Loucy (cell line): ENCODE data around the gene ANK3.

Source experiments
- H2AFZ ChIP-seq: fragments of 200-600 bp; sonication (generic); 2 replicates; pipeline ENCODE4 v1.6.0; 2016; ENCODE audit warnings: antibody characterized with exemption, mild to moderate bottlenecking, low read length, moderate library complexity
- H3F3A ChIP-seq: fragments of 200-600 bp; 2 replicates; pipeline ENCODE4 v1.6.0; 2016; ENCODE audit warnings: antibody characterized with exemption, low read depth, mild to moderate bottlenecking
- H3K27me3 ChIP-seq: fragments of 200-600 bp; sonication (generic); 2 replicates; pipeline ENCODE4 v1.6.1; 2014; ENCODE audit warnings: low read length, mild to moderate bottlenecking; ENCODE audit not compliant: insufficient read depth, poor library complexity, severe bottlenecking
- H3K36me3 ChIP-seq: fragments of 200-600 bp; sonication (generic); 2 replicates; pipeline ENCODE4 v1.6.1; 2016; ENCODE audit warnings: low read length; ENCODE audit not compliant: insufficient read depth
- H3K4me1 ChIP-seq: fragments of 200-600 bp; sonication (generic); 2 replicates; pipeline ENCODE4 v1.5.1; 2014; ENCODE audit warnings: low read length, mild to moderate bottlenecking; ENCODE audit not compliant: insufficient read depth, poor library complexity, severe bottlenecking
- H3K4me2 ChIP-seq: fragments of 200-600 bp; sonication (generic); 2 replicates; pipeline ENCODE4 v1.6.0; 2014; ENCODE audit warnings: antibody characterized with exemption, low read length, low read depth, mild to moderate bottlenecking; ENCODE audit not compliant: poor library complexity, severe bottlenecking
- H3K4me3 ChIP-seq: fragments of 200-600 bp; sonication (generic); 2 replicates; pipeline ENCODE4 v1.5.1; 2014; ENCODE audit warnings: low read length, mild to moderate bottlenecking, mixed read lengths; ENCODE audit not compliant: poor library complexity, severe bottlenecking
- H3K79me2 ChIP-seq: fragments of 200-600 bp; sonication (generic); 2 replicates; pipeline ENCODE4 v1.6.1; 2014; ENCODE audit warnings: low read length; ENCODE audit not compliant: insufficient read depth
- H3K9ac ChIP-seq: fragments of 200-600 bp; sonication (generic); 2 replicates; pipeline ENCODE4 v1.6.0; 2014; ENCODE audit warnings: mild to moderate bottlenecking, low read depth, low read length, moderate library complexity; ENCODE audit not compliant: poor library complexity, severe bottlenecking
- H3K9me2 ChIP-seq: fragments of 200-600 bp; sonication (generic); replicated peaks from 2 replicates; pipeline ENCODE4 v1.6.1; 2016; ENCODE audit warnings: low read depth, low read length, mixed read lengths
- H3K9me3 ChIP-seq: fragments of 200-600 bp; sonication (generic); 2 replicates; pipeline ENCODE4 v1.6.1; 2014; ENCODE audit warnings: mild to moderate bottlenecking, antibody characterized with exemption, low read length, low read depth; ENCODE audit not compliant: insufficient read depth
- H4K20me1 ChIP-seq: fragments of 200-600 bp; sonication (generic); 2 replicates; pipeline ENCODE4 v1.6.0; 2014; ENCODE audit warnings: antibody characterized with exemption, low read length, mild to moderate bottlenecking; ENCODE audit not compliant: insufficient read depth, poor library complexity, severe bottlenecking
- EZH2phosphoT487 ChIP-seq: fragments of 200-600 bp; IDR thresholded peaks from 2 replicates; pipeline ENCODE4 v1.6.1; 2018; ENCODE audit warnings: antibody characterized with exemption, mild to moderate bottlenecking, moderate library complexity, borderline replicate concordance
- TF ChIP-seq, protein P1 (sequence below): fragments of 200-600 bp; sonication (generic); conservative IDR thresholded peaks from 2 replicates; pipeline ENCODE4 v1.5.1; 2014; ENCODE audit warnings: mild to moderate bottlenecking, antibody characterized with exemption, low read length

Gene ANK3

DNA sequence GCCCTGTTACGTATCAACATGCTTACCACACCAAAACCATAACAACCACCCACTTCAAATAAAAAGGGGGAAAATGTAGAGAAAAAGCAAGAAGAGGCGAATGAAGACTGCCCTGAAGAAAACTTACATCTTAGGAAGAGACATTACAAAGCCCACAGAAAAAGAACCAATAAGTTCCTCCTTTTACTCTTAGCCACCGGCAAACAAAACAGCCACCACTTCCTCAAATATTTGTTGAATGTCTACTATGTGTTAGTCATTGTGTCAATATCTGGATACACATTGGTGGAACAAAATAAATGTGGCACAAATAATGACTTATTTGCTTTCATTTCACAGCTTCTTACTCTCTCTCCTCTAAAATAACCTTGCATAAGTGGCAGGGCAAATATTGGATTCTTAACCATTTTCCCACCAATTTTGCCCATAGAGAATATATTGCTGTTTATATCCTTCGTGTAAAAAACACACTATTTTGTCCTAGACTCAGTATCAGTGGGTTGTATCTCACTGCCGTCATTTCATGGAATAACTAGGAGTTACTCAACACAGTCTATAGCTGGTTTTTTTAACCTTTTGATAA is 106.8 kb downstream of the ANK3 start:
- H3K36me3 ChIP-seq = no peaks in the 10 kb centered on the region
- no peaks in the 10 kb centered on the region for H3K9me3 ChIP-seq
- H3K9me2 ChIP-seq = no peaks in the 10 kb centered on the region
- H3K79me2 ChIP-seq = no peaks in the 10 kb centered on the region
- no peaks in the 10 kb centered on the region for H4K20me1 ChIP-seq
- no peak for TF ChIP-seq EZH2phosphoT487
- TF ChIP-seq, protein P1, sequence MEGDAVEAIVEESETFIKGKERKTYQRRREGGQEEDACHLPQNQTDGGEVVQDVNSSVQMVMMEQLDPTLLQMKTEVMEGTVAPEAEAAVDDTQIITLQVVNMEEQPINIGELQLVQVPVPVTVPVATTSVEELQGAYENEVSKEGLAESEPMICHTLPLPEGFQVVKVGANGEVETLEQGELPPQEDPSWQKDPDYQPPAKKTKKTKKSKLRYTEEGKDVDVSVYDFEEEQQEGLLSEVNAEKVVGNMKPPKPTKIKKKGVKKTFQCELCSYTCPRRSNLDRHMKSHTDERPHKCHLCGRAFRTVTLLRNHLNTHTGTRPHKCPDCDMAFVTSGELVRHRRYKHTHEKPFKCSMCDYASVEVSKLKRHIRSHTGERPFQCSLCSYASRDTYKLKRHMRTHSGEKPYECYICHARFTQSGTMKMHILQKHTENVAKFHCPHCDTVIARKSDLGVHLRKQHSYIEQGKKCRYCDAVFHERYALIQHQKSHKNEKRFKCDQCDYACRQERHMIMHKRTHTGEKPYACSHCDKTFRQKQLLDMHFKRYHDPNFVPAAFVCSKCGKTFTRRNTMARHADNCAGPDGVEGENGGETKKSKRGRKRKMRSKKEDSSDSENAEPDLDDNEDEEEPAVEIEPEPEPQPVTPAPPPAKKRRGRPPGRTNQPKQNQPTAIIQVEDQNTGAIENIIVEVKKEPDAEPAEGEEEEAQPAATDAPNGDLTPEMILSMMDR = no peak
- H3F3A ChIP-seq = no peaks in the 10 kb centered on the region
- H3K4me1 ChIP-seq = no peaks in the 10 kb centered on the region
- H3K4me2 ChIP-seq = no peak overlapping the region
- no peak overlapping the region for H2AFZ ChIP-seq
- H3K4me3 ChIP-seq = no peak overlapping the region
- H3K9ac ChIP-seq = no peak overlapping the region
- no peaks in the 10 kb centered on the region for H3K27me3 ChIP-seq

DNA sequence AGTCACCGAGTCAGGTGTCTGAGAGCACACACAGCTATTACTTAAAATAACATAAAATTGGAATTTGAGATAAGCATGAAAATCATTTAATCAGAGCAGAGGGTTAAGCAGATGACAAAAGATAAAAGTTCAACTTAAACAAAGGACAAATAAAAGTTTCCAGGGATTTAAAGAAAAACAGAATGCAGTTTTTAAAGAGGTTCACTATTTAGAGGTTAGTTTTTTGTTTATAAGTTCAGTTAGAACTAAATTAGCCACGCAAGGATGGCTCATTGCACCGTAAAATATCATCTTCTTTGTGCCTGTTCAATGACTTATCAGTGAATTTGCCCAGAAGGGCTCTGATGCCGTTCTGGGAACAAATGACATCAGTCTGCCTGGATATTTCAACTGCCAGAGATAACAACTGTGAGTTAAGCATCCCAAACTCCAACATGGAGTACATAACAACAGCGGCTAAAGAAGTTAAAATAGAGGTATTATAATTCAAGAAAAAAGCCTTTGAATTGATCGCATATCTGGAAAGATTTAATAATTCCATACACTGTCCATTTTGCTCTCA is 107.8 kb downstream of the ANK3 start:
- TF ChIP-seq EZH2phosphoT487 = no peak
- TF ChIP-seq, protein P1 = no peak
- Histone ChIP-seq H3K9me3 (no peaks in the 10 kb centered on the region), H3K79me2 (no peaks in the 10 kb centered on the region), H3K4me2 (no peak overlapping the region), H4K20me1 (no peaks in the 10 kb centered on the region), H3K4me1 (no peaks in the 10 kb centered on the region), H2AFZ (no peak overlapping the region), H3F3A (no peaks in the 10 kb centered on the region), H3K4me3 (no peak overlapping the region), H3K36me3 (no peaks in the 10 kb centered on the region), H3K27me3 (no peaks in the 10 kb centered on the region), H3K9me2 (no peaks in the 10 kb centered on the region), H3K9ac (no peak overlapping the region)

DNA sequence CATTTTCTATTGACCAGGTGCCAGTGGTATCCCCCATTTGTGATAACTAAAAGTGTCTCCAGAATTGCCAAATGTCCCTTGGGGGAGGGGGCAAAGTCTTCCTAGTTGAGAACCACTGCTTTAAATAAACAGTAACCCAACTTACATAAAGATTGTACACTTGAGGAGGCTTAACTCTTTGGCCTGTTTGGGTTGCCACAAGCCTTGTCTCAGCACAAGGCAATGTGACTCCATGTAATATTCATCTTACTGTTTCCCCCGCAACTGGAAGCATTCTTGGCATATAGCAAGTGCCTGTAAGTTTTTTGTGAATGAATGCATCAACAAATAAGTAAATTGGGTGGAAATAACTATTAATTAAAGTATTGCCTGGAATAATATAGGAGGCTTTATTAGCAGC is 108.3 kb downstream of the ANK3 start:
- Histone ChIP-seq H3K4me2 (no peak overlapping the region), H3K36me3 (no peaks in the 10 kb centered on the region), H3K4me1 (no peaks in the 10 kb centered on the region), H3K9ac (no peak overlapping the region), H2AFZ (no peak overlapping the region), H3K9me2 (no peaks in the 10 kb centered on the region), H3K9me3 (no peaks in the 10 kb centered on the region), H3K27me3 (no peaks in the 10 kb centered on the region), H3K79me2 (no peaks in the 10 kb centered on the region), H3F3A (no peaks in the 10 kb centered on the region), H3K4me3 (no peak overlapping the region), H4K20me1 (no peaks in the 10 kb centered on the region)
- TF ChIP-seq, protein P1 = no peak
- TF ChIP-seq EZH2phosphoT487 = no peak
